Tibial nerve (tissue), 4 donors: ENCODE data around the gene ETV7.

ENCODE experiments used
- EP300 ChIP-seq, 2 donors: sonication (generic); formaldehyde crosslinking; IDR thresholded peaks; one replicate each; pipeline ENCODE4 v1.6.1; 2017; ENCODE audit warnings: antibody characterized with exemption in 2 of 2, mild to moderate bottlenecking in 1 of 2
- POLR2A ChIP-seq, 2 donors: fragments of 450-650 bp; IDR thresholded peaks; one replicate each; pipeline ENCODE4 v1.6.1; 2017; ENCODE audit warnings: antibody characterized with exemption in 2 of 2, mild to moderate bottlenecking in 2 of 2, moderate library complexity in 2 of 2
- TF ChIP-seq, protein P1 (sequence below), 5 experiments: fragments of 200-600 bp in 3 of 5; fragments of 450-650 bp in 2 of 5; sonication (generic) in 3 of 5; IDR thresholded peaks; one replicate each; pipeline ENCODE4 v1.5.1; 2016 to 2019; ENCODE audit warnings: antibody characterized with exemption in 5 of 5, mild to moderate bottlenecking in 3 of 5, moderate library complexity in 2 of 5

GRCh38 chr6:36377594-36377993, 9.9 kb downstream of the ETV7 start:
- TF ChIP-seq POLR2A (IDR thresholded peaks at IDR 0.05) (no peak), EP300 (IDR thresholded peaks at IDR 0.05) (no peak)
- TF ChIP-seq, protein P1, sequence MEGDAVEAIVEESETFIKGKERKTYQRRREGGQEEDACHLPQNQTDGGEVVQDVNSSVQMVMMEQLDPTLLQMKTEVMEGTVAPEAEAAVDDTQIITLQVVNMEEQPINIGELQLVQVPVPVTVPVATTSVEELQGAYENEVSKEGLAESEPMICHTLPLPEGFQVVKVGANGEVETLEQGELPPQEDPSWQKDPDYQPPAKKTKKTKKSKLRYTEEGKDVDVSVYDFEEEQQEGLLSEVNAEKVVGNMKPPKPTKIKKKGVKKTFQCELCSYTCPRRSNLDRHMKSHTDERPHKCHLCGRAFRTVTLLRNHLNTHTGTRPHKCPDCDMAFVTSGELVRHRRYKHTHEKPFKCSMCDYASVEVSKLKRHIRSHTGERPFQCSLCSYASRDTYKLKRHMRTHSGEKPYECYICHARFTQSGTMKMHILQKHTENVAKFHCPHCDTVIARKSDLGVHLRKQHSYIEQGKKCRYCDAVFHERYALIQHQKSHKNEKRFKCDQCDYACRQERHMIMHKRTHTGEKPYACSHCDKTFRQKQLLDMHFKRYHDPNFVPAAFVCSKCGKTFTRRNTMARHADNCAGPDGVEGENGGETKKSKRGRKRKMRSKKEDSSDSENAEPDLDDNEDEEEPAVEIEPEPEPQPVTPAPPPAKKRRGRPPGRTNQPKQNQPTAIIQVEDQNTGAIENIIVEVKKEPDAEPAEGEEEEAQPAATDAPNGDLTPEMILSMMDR (IDR thresholded peaks at IDR 0.05), result no peak
